SH-SY5Y (cell line): ENCODE data around the gene EIF4G3.

ENCODE experiments used
- GATA2 ChIP-seq: IDR thresholded peaks from 2 replicates; pipeline ENCODE4 v1.6.1; 2011; ENCODE audit warnings: mild to moderate bottlenecking, low read depth, low read length
- GATA3 ChIP-seq: IDR thresholded peaks from 2 replicates; pipeline ENCODE4 v1.6.1; 2011; ENCODE audit warnings: low read depth, mild to moderate bottlenecking, low read length, moderate library complexity

- no peak for TF ChIP-seq GATA2
- no peak for TF ChIP-seq GATA3
These were observed 50.4 kb downstream of the EIF4G3 start for GRCh38 chr1:21126324-21126723.
